SK-N-DZ (cell line): Measurements from ENCODE around the gene KCTD16. TPM values are rescaled to one million over a fixed set of nuclear protein-coding genes. Genes with fewer than 3 reads are reported as not detected.

Experiments used
- DNase-seq: peaks from one replicate; pipeline ENCODE4 v3.0.0-alpha.2; 2015; ENCODE audit warnings: low spot score
- polyA plus RNA-seq, 2 experiments: library from polyadenylated mRNA; depleted of rRNA; stranded (reverse); fragments of >200 nt; gene quantifications; 2 replicates each; pipeline ENCODE4 v1.2.3, GENCODE V29; 2014

Gene KCTD16
- polyA plus RNA-seq (2014; cell fraction: cytosol; rRNA removed) = 5.8 and 8.0 TPM in 2 replicates
- 12.3 and 16.0 TPM in 2 replicates for polyA plus RNA-seq (2014; cell fraction: nucleus; rRNA removed)

GRCh38 chr5:144170276-144171024 lies at the start of gene KCTD16, which contains the start of gene YIPF5:
KCTD16 (plus strand) TSS chr5:144170873.
YIPF5 (minus strand) TSS chr5:144170659; CDS start chr5:144169955, 704 bp downstream.
- DNase-seq = peak; percentile 98

GRCh38 chr5:144121577-144121976 lies 49.1 kb upstream of the KCTD16 start:
- DNase-seq = no peak

- no peak for DNase-seq
Observed at GRCh38 chr5:144122081-144122480, 48.6 kb upstream of the KCTD16 start.

- no peak for DNase-seq
Observed at GRCh38 chr5:144122641-144123040, 48.0 kb upstream of the KCTD16 start.

- no peak for DNase-seq
Observed at GRCh38 chr5:144125163-144125726, 45.4 kb upstream of the KCTD16 start.

GRCh38 chr5:144126707-144127106 lies 44.0 kb upstream of the KCTD16 start:
- DNase-seq = peak; percentile 70

- DNase-seq = no peak
Observed at GRCh38 chr5:144128844-144129243, 41.8 kb upstream of the KCTD16 start.

- no peak for DNase-seq
Observed at GRCh38 chr5:144130306-144130705, 40.4 kb upstream of the KCTD16 start.

- no peak for DNase-seq
Observed at GRCh38 chr5:144131261-144131660, 39.4 kb upstream of the KCTD16 start.

- DNase-seq = no peak
Observed at GRCh38 chr5:144133050-144133633, 37.5 kb upstream of the KCTD16 start.

- no peak for DNase-seq
Observed at GRCh38 chr5:144134194-144134826, 36.4 kb upstream of the KCTD16 start.

- DNase-seq = no peak
Observed at GRCh38 chr5:144135113-144135762, 35.4 kb upstream of the KCTD16 start.

- DNase-seq = peak; percentile 43
Observed at GRCh38 chr5:144139586-144139985, 31.1 kb upstream of the KCTD16 start.

GRCh38 chr5:144141585-144141984 lies 29.1 kb upstream of the KCTD16 start:
- no peak for DNase-seq

- DNase-seq = peak; percentile 57
Observed at GRCh38 chr5:144142139-144142823, 28.4 kb upstream of the KCTD16 start.

GRCh38 chr5:144142824-144143162 lies 27.9 kb upstream of the KCTD16 start:
- no peak for DNase-seq

GRCh38 chr5:144143625-144144024 lies 27.0 kb upstream of the KCTD16 start:
- DNase-seq = no peak

- DNase-seq = no peak
Observed at GRCh38 chr5:144144956-144145751, 25.5 kb upstream of the KCTD16 start.

GRCh38 chr5:144151026-144151425 lies 19.6 kb upstream of the KCTD16 start:
- no peak for DNase-seq

- DNase-seq = no peak
Observed at GRCh38 chr5:144156767-144157171, 13.9 kb upstream of the KCTD16 start.
